Mucosa of rectum (tissue), 2 donors: ENCODE results near the gene IGSF3.

Source experiments
- H3K27ac ChIP-seq, 2 donors: one replicate each; pipeline ENCODE4 v1.7.0; 2013; ENCODE audit warnings: inconsistent platforms in 2 of 2, low read depth in 2 of 2, low read length in 2 of 2
- H3K27me3 ChIP-seq, 2 donors: one replicate each; pipeline ENCODE4 v1.7.0; 2013; ENCODE audit warnings: low read length in 2 of 2; ENCODE audit not compliant: control insufficient read depth in 2 of 2, insufficient read depth in 2 of 2
- H3K36me3 ChIP-seq, 2 donors: one replicate each; pipeline ENCODE4 v1.7.0; 2013; ENCODE audit warnings: low read length in 2 of 2; ENCODE audit not compliant: control insufficient read depth in 2 of 2, insufficient read depth in 2 of 2
- H3K4me1 ChIP-seq, 2 donors: one replicate each; pipeline ENCODE4 v1.7.0; 2013; ENCODE audit warnings: low read length in 2 of 2, mild to moderate bottlenecking in 1 of 2; ENCODE audit not compliant: control insufficient read depth in 2 of 2, insufficient read depth in 2 of 2
- H3K4me3 ChIP-seq, 2 donors: one replicate each; pipeline ENCODE4 v1.7.0; 2013; ENCODE audit warnings: low read length in 2 of 2
- H3K9ac ChIP-seq, 2 donors: one replicate each; pipeline ENCODE4 v1.7.0; 2013; ENCODE audit warnings: low read length in 2 of 2, low read depth in 1 of 2, mild to moderate bottlenecking in 1 of 2
- H3K9me3 ChIP-seq, 2 donors: one replicate each; pipeline ENCODE4 v1.7.0; 2013; ENCODE audit warnings: low read length in 2 of 2; ENCODE audit not compliant: control insufficient read depth in 2 of 2
- donor health status: healthy.
- donor health status: Normal muscosa, but diverticular disease.

The IGSF3 gene

GRCh38 chr1:116677474-116678062 is 10.0 kb upstream of the IGSF3 start:
- H3K27ac ChIP-seq, result no peak overlapping the region
- H3K4me3 ChIP-seq, result no peak overlapping the region
- H3K9ac ChIP-seq, result no peak overlapping the region
- H3K36me3 ChIP-seq, result no peaks in the 10 kb centered on the region
- H3K4me1 ChIP-seq, result no peaks in the 10 kb centered on the region
- H3K27me3 ChIP-seq, result no peaks in the 10 kb centered on the region
- H3K9me3 ChIP-seq, result no peaks in the 10 kb centered on the region

- Histone ChIP-seq H3K27me3 (no peaks in the 10 kb centered on the region), H3K9ac (no peak overlapping the region), H3K36me3 (no peaks in the 10 kb centered on the region), H3K27ac (no peak overlapping the region), H3K4me3 (no peak overlapping the region), H3K9me3 (no peaks in the 10 kb centered on the region), H3K4me1 (no peaks in the 10 kb centered on the region)
These were observed 8.8 kb upstream of the IGSF3 start for GRCh38 chr1:116676291-116676690.

- Histone ChIP-seq H3K36me3 (no peaks in the 10 kb centered on the region), H3K27me3 (no peaks in the 10 kb centered on the region), H3K27ac (no peak overlapping the region)
These were observed 7.2 kb upstream of the IGSF3 start for GRCh38 chr1:116674751-116675150.

GRCh38 chr1:116674011-116674531 is 6.5 kb upstream of the IGSF3 start:
- H3K4me3 ChIP-seq, result no peak overlapping the region
- no peak overlapping the region for H3K27ac ChIP-seq
- no peaks in the 10 kb centered on the region for H3K36me3 ChIP-seq
- H3K4me1 ChIP-seq, result no peaks in the 10 kb centered on the region
- H3K27me3 ChIP-seq, result no peaks in the 10 kb centered on the region
- no peak overlapping the region for H3K9ac ChIP-seq
- H3K9me3 ChIP-seq, result no peaks in the 10 kb centered on the region

More at GRCh38 chr1:116674751-116675150, 7.2 kb upstream of the IGSF3 start:
- no peak overlapping the region for H3K9ac ChIP-seq
- no peaks in the 10 kb centered on the region for H3K4me1 ChIP-seq
- no peaks in the 10 kb centered on the region for H3K9me3 ChIP-seq
- H3K4me3 ChIP-seq, result no peak overlapping the region

GRCh38 chr1:116671912-116672311 is 4.4 kb upstream of the IGSF3 start:
- no peaks in the 10 kb centered on the region for H3K27me3 ChIP-seq
- H3K4me3 ChIP-seq, result no peak overlapping the region
- no peak overlapping the region for H3K27ac ChIP-seq
- H3K9me3 ChIP-seq, result no peaks in the 10 kb centered on the region
- peaks cover 0 to 8% of the 10 kb centered on the region in 2 donors for H3K4me1 ChIP-seq
- H3K36me3 ChIP-seq, result no peaks in the 10 kb centered on the region
- no peak overlapping the region for H3K9ac ChIP-seq

- H3K4me1 ChIP-seq, result peaks cover 0 to 15% of the 10 kb centered on the region in 2 donors
- no peaks in the 10 kb centered on the region for H3K27me3 ChIP-seq
- no peak overlapping the region for H3K4me3 ChIP-seq
- no peaks in the 10 kb centered on the region for H3K9me3 ChIP-seq
- no peak overlapping the region for H3K9ac ChIP-seq
- no peak overlapping the region for H3K27ac ChIP-seq
- H3K36me3 ChIP-seq, result no peaks in the 10 kb centered on the region
These were observed 3.7 kb upstream of the IGSF3 start for GRCh38 chr1:116671072-116671760.

GRCh38 chr1:116668277-116668676 is 744 bp upstream of the IGSF3 start:
- H3K4me1 ChIP-seq, result peaks cover 21 to 41% of the 10 kb centered on the region in 2 donors
- no peaks in the 10 kb centered on the region for H3K9me3 ChIP-seq
- H3K27me3 ChIP-seq, result peaks cover 0 to 2% of the 10 kb centered on the region in 2 donors
- H3K36me3 ChIP-seq, result no peaks in the 10 kb centered on the region
- no peak overlapping the region for H3K4me3 ChIP-seq
- H3K9ac ChIP-seq, result peak overlapping the region in 1 of 2 donors; percentile 51
- peak overlapping the region in 1 of 2 donors; percentile 28 for H3K27ac ChIP-seq

GRCh38 chr1:116667078-116667574 is 407 bp downstream of the IGSF3 start:
- peak overlapping the region; percentile 44 to 71 for H3K9ac ChIP-seq
- peak overlapping the region in 1 of 2 donors; percentile 55 for H3K27ac ChIP-seq
- H3K27me3 ChIP-seq, result peaks cover 0 to 2% of the 10 kb centered on the region in 2 donors
- H3K9me3 ChIP-seq, result no peaks in the 10 kb centered on the region
- H3K36me3 ChIP-seq, result no peaks in the 10 kb centered on the region
- peaks cover 21 to 41% of the 10 kb centered on the region in 2 donors for H3K4me1 ChIP-seq
- peak overlapping the region; percentile 67 to 79 for H3K4me3 ChIP-seq

- peak overlapping the region in 1 of 2 donors; percentile 55 for H3K27ac ChIP-seq
- no peaks in the 10 kb centered on the region for H3K9me3 ChIP-seq
- peak overlapping the region; percentile 67 to 79 for H3K4me3 ChIP-seq
- no peaks in the 10 kb centered on the region for H3K36me3 ChIP-seq
- peaks cover 21 to 41% of the 10 kb centered on the region in 2 donors for H3K4me1 ChIP-seq
- peak overlapping the region; percentile 44 to 71 for H3K9ac ChIP-seq
- H3K27me3 ChIP-seq, result peaks cover 0 to 2% of the 10 kb centered on the region in 2 donors
These were observed 1.1 kb downstream of the IGSF3 start for GRCh38 chr1:116666187-116667077.
